Natural killer cell (primary cell): Measurements from ENCODE around the gene PLA2G1B. TPM values are rescaled to one million over a fixed set of nuclear protein-coding genes. Genes with fewer than 3 reads are reported as not detected.

Experiments used
- ATAC-seq, 3 donors: fragments of 150-1000 bp in 2 of 3; fragments of 200-7000 bp in 1 of 3; cut with Tn5 transposase; 1 replicate in 1 of 3; 2 replicates in 2 of 3; pipeline ENCODE4 v1.10.0; 2021; ENCODE audit warnings: mild to moderate bottlenecking in 2 of 3, moderate library complexity in 2 of 3
- DNase-seq, 2 donors: peaks; one replicate each; pipeline versions ENCODE4 v3.0.0 to v3.0.0-alpha.2; 2013 to 2021; ENCODE audit warnings: mixed read lengths in 1 of 2
- H3K27ac ChIP-seq: one replicate; pipeline ENCODE4 v1.5.1; 2013; ENCODE audit warnings: mild to moderate bottlenecking, low read length
- H3K27me3 ChIP-seq: one replicate; pipeline ENCODE4 v1.6.1; 2013; ENCODE audit warnings: low read length; ENCODE audit not compliant: control insufficient read depth, insufficient read depth
- H3K36me3 ChIP-seq: one replicate; pipeline ENCODE4 v1.6.1; 2013; ENCODE audit warnings: low read length; ENCODE audit not compliant: control insufficient read depth, insufficient read depth
- H3K4me1 ChIP-seq: one replicate; pipeline ENCODE4 v1.6.1; 2013; ENCODE audit warnings: low read length; ENCODE audit not compliant: control insufficient read depth, insufficient read depth
- H3K4me3 ChIP-seq: one replicate; pipeline ENCODE4 v1.5.1; 2013; ENCODE audit warnings: low read length
- H3K9me3 ChIP-seq: one replicate; pipeline ENCODE4 v1.6.1; 2013; ENCODE audit warnings: low read length; ENCODE audit not compliant: control insufficient read depth, insufficient read depth
- H3K27ac Mint-ChIP-seq, 2 donors: one replicate each; pipeline ENCODE4 v1.8.0; 2022; ENCODE audit warnings: mild to moderate bottlenecking in 2 of 2, mixed read lengths in 2 of 2, moderate library complexity in 1 of 2
- H3K27me3 Mint-ChIP-seq, 2 donors: one replicate each; pipeline ENCODE4 v1.8.0; 2022; ENCODE audit warnings: low read depth in 2 of 2, mixed read lengths in 2 of 2
- H3K36me3 Mint-ChIP-seq: one replicate; pipeline ENCODE4 v1.8.0; 2022; ENCODE audit warnings: mixed read lengths
- H3K4me1 Mint-ChIP-seq, 2 donors: one replicate each; pipeline ENCODE4 v1.8.0; 2022; ENCODE audit warnings: mixed read lengths in 2 of 2
- H3K4me3 Mint-ChIP-seq: one replicate; pipeline ENCODE4 v1.8.0; 2022; ENCODE audit warnings: mild to moderate bottlenecking, moderate library complexity, mixed read lengths
- H3K9me3 Mint-ChIP-seq, 2 donors: one replicate each; pipeline ENCODE4 v1.8.0; 2022; ENCODE audit warnings: mixed read lengths in 2 of 2
- CTCF ChIP-seq: fragments of 200-600 bp; IDR thresholded peaks from one replicate; pipeline ENCODE4 v1.8.0; 2022; ENCODE audit warnings: antibody characterized with exemption
- WGBS: methylation state at CpG from one replicate; pipeline ENCODE4 v1.1.7; 2013; ENCODE audit warnings: missing lambda C conversion rate; ENCODE audit not compliant: insufficient coverage; 5-methylcytosine and 5-hydroxymethylcytosine counted together
- intact Hi-C: fragments of 100-400 bp; cut with micrococcal nuclease; formaldehyde crosslinking; loops from one replicate; pipeline ENCODE4 v1.14.2; 2022
- total RNA-seq, 4 donors: library from RNA; stranded (reverse); fragments of 120-200 nt in 1 of 4; gene quantifications; one replicate each; pipeline versions ENCODE4 v1.2.3 to v1.2.4, GENCODE V29; 2013 to 2022

PLA2G1B gene
- total RNA-seq, 3 donors from 2014 or later (not counting 1 experiment from before 2014, with no cell fraction given): 0.52 TPM; not detected in 2

- intact Hi-C loops: loop anchor here (10.0 kb wide), 1 partner anchor 317 kb away; the partner anchor contains the start of gene CABP1
- no peak overlapping the region for H3K27ac Mint-ChIP-seq
- Histone ChIP-seq H3K4me1 (peaks cover 6% of the 10 kb centered on the region), H3K27me3 (no peaks in the 10 kb centered on the region), H3K9me3 (no peaks in the 10 kb centered on the region), H3K4me3 (no peak overlapping the region), H3K36me3 (no peaks in the 10 kb centered on the region), H3K27ac (no peak overlapping the region)
- no peak for ATAC-seq
- TF ChIP-seq CTCF: no peak
- H3K27me3 Mint-ChIP-seq: no peaks in the 10 kb centered on the region
- WGBS: 78% methylated on average over 4 of the region's 4 CpGs
- no peaks in the 10 kb centered on the region for H3K36me3 Mint-ChIP-seq
- no peak for DNase-seq
- no peak overlapping the region for H3K4me3 Mint-ChIP-seq
- peaks cover 9 to 11% of the 10 kb centered on the region in 2 donors for H3K4me1 Mint-ChIP-seq
- no peaks in the 10 kb centered on the region for H3K9me3 Mint-ChIP-seq
These were observed 649 bp upstream of the PLA2G1B start for GRCh38 chr12:120328228-120328627.

DNA sequence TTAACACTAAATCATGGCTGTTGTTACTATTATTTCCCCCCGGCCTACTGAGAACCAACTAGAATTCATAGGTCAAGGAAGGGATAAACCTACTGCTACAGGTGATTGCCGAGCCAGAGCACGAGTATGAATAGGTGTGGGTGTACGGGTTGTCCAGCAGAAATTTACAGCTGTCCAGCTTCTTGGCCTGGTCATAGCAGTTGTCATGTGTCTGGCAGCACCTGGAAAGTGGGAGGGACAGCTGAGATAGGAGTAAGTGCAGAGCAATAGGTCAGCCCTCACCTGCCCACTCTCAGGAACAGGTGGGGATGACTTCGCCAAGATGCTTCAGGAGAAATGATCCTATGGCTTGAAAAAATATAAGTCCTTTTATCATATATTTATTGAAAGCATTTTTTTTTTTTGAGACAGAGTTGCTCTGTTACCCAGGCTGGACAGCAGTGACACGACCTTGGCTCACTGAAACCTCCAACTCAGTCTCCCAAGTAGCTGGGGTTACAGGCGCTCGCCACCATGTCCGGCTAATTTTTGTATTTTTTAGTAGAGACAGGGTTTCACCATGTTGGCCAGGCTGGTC is 2.6 kb downstream of the PLA2G1B start:
- Mint-ChIP-seq H3K4me1 (peaks cover 9 to 11% of the 10 kb centered on the region in 2 donors), H3K9me3 (no peaks in the 10 kb centered on the region), H3K27ac (no peak overlapping the region), H3K36me3 (no peaks in the 10 kb centered on the region), H3K4me3 (no peak overlapping the region), H3K27me3 (no peaks in the 10 kb centered on the region)
- no peak for TF ChIP-seq CTCF
- 92% methylated on average over 5 of the region's 9 CpGs for WGBS
- Histone ChIP-seq H3K27me3 (no peaks in the 10 kb centered on the region), H3K9me3 (no peaks in the 10 kb centered on the region), H3K36me3 (no peaks in the 10 kb centered on the region), H3K4me3 (no peak overlapping the region), H3K4me1 (peaks cover 6% of the 10 kb centered on the region), H3K27ac (no peak overlapping the region)
- no peak for DNase-seq
- intact Hi-C loops: loop anchor here (1.0 to 10.0 kb wide), 2 partner anchors 105 to 320 kb away; partner anchors contain the start of gene CABP1
- no peak for ATAC-seq

GRCh38 chr12:120323772-120324171 is 3.8 kb downstream of the PLA2G1B start:
- TF ChIP-seq CTCF: no peak
- peaks cover 6% of the 10 kb centered on the region for H3K4me1 ChIP-seq
- WGBS: 95% methylated on average over 2 of the region's 2 CpGs
- Mint-ChIP-seq H3K27me3 (no peaks in the 10 kb centered on the region), H3K27ac (no peak overlapping the region), H3K4me3 (no peak overlapping the region), H3K4me1 (peaks cover 9 to 11% of the 10 kb centered on the region in 2 donors), H3K36me3 (no peaks in the 10 kb centered on the region), H3K9me3 (no peaks in the 10 kb centered on the region)
- no peak overlapping the region for H3K4me3 ChIP-seq
- H3K27me3 ChIP-seq: no peaks in the 10 kb centered on the region
- DNase-seq: no peak
- no peaks in the 10 kb centered on the region for H3K36me3 ChIP-seq
- intact Hi-C loops: loop anchor here (10.0 kb wide), 1 partner anchor 321 kb away; the partner anchor contains the start of gene CABP1
- no peak for ATAC-seq
- no peak overlapping the region for H3K27ac ChIP-seq
- no peaks in the 10 kb centered on the region for H3K9me3 ChIP-seq
